Measurements from ENCODE around the gene COG6. TPM values are rescaled to one million over a fixed set of nuclear protein-coding genes. Genes with fewer than 3 reads are reported as not detected.

The COG6 gene
- total RNA-seq, 2 experiments from 2014 or later = 13.8 to 16.0 TPM

DNA sequence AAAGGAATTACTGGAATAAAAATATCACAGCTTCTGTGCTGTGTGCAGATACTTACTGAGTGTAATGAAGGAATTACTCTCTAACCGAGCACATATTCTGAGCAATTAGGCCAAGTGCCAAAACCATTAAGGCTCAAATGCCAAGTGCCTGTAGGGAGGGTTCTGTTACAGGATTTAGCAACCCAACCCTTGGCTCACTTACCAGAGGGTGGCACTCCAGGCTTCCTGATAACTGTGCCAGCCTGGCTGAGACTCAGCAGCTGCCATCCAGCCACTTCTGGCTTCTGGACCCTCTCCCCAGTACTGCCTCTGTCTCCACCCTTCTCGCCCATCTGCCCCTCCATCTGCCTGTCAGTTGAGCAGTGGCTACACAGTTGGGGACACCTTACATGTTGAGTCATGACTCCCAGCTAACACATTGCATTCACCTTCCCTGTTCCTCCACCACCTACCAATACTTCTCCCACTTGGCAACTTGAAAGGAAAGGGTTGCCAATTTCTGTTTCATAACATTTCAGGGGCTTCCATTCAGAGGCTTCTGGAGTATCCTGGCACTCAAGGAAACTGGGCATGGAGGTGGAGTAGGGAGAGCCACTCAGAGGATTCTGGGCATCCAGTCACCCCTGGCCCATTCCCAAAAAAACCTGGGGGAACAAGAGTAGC lies 110.5 kb downstream of the COG6 start:
- Mint-ChIP-seq H3K9me3 (peaks cover 2% of the 10 kb centered on the region), H3K4me1 (ENCODE audit: low read depth) (peaks cover 6% of the 10 kb centered on the region), H3K27ac (no peak overlapping the region), H3K4me3 (no peak overlapping the region), H3K36me3 (ENCODE audit: low read depth) (no peaks in the 10 kb centered on the region), H3K27me3 (no peaks in the 10 kb centered on the region)
- Histone ChIP-seq H3K9me3 (ENCODE audit: control insufficient read depth in 1 of 2, insufficient read depth in 1 of 2, low read length in 2 of 2) (no peaks in the 10 kb centered on the region), H3K36me3 (ENCODE audit: insufficient read depth, low read length) (no peaks in the 10 kb centered on the region), H3K4me1 (ENCODE audit: insufficient read depth, low read length) (peaks cover 4% of the 10 kb centered on the region), H3K27ac (ENCODE audit: low read depth in 1 of 2, low read length in 2 of 2) (no peak overlapping the region), H3K4me3 (ENCODE audit: low read length) (no peak overlapping the region), H3K27me3 (ENCODE audit: control insufficient read depth in 1 of 2, insufficient read depth in 2 of 2, low read length in 2 of 2) (no peaks in the 10 kb centered on the region)
- ATAC-seq (ENCODE audit: poor library complexity) = no peak
- ChIA-PET POLR2A (no interaction called here), CTCF (interaction anchor here (0.6 kb wide), 1 partner anchor 1426 kb away, joined by 3 read pairs; no protein-coding TSS in a partner anchor)
- intact Hi-C loops (cut with DNase I, micrococcal nuclease) = no loop called here
- TF ChIP-seq, protein P1, sequence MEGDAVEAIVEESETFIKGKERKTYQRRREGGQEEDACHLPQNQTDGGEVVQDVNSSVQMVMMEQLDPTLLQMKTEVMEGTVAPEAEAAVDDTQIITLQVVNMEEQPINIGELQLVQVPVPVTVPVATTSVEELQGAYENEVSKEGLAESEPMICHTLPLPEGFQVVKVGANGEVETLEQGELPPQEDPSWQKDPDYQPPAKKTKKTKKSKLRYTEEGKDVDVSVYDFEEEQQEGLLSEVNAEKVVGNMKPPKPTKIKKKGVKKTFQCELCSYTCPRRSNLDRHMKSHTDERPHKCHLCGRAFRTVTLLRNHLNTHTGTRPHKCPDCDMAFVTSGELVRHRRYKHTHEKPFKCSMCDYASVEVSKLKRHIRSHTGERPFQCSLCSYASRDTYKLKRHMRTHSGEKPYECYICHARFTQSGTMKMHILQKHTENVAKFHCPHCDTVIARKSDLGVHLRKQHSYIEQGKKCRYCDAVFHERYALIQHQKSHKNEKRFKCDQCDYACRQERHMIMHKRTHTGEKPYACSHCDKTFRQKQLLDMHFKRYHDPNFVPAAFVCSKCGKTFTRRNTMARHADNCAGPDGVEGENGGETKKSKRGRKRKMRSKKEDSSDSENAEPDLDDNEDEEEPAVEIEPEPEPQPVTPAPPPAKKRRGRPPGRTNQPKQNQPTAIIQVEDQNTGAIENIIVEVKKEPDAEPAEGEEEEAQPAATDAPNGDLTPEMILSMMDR (IDR thresholded peaks at IDR 0.05) = no peak
- DNase-seq = peak in 4 of 14 experiments; percentile 4 to 37 (median 17)

DNA sequence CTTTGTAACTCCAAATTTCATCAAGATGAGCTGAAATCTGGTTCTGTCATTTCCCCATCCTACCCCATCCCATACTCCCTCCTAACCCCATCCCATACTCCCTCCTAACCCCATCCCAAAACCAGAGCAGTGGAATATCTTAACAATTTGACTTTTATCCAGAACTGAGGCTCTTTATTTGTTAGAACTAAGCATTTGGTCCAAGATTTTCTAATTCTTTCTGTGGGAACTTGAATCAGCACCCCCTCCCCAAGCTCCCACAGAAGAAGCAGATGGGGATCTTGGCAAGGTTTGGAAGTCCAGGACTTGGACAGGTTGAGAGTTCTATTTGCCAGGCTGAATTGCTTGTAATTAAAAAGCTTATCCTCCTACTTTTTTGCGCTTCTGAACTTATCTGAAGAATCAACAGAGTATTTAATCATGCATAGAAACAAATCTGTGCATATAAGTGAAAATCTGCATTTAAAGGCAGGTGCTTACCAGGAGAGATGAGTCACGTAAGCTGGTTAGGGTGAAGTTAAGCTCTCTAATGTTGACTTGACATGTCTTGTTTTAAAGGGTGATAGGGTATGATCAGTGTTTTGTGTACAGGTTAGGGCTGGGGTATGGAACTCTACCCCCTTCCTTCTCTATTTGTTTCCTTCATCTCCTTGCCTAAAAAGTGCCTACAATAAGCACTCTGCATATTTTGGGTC lies 111.1 kb downstream of the COG6 start:
- Histone ChIP-seq H3K4me3 (ENCODE audit: low read length) (no peak overlapping the region), H3K36me3 (ENCODE audit: insufficient read depth, low read length) (no peaks in the 10 kb centered on the region), H3K27me3 (ENCODE audit: control insufficient read depth in 1 of 2, insufficient read depth in 2 of 2, low read length in 2 of 2) (no peaks in the 10 kb centered on the region), H3K9me3 (ENCODE audit: control insufficient read depth in 1 of 2, insufficient read depth in 1 of 2, low read length in 2 of 2) (no peaks in the 10 kb centered on the region), H3K27ac (ENCODE audit: low read depth in 1 of 2, low read length in 2 of 2) (no peak overlapping the region), H3K4me1 (ENCODE audit: insufficient read depth, low read length) (peaks cover 4% of the 10 kb centered on the region)
- ATAC-seq (ENCODE audit: poor library complexity) = no peak
- Mint-ChIP-seq H3K27ac (no peak overlapping the region), H3K4me3 (no peak overlapping the region), H3K4me1 (ENCODE audit: low read depth) (peaks cover 6% of the 10 kb centered on the region), H3K36me3 (ENCODE audit: low read depth) (no peaks in the 10 kb centered on the region), H3K27me3 (no peaks in the 10 kb centered on the region), H3K9me3 (no peaks in the 10 kb centered on the region)
- ChIA-PET POLR2A (no interaction called here), CTCF (no interaction called here)
- no peak for DNase-seq
- intact Hi-C loops (cut with DNase I, micrococcal nuclease) = no loop called here
- TF ChIP-seq, protein P1 (IDR thresholded peaks at IDR 0.05) = no peak

DNA sequence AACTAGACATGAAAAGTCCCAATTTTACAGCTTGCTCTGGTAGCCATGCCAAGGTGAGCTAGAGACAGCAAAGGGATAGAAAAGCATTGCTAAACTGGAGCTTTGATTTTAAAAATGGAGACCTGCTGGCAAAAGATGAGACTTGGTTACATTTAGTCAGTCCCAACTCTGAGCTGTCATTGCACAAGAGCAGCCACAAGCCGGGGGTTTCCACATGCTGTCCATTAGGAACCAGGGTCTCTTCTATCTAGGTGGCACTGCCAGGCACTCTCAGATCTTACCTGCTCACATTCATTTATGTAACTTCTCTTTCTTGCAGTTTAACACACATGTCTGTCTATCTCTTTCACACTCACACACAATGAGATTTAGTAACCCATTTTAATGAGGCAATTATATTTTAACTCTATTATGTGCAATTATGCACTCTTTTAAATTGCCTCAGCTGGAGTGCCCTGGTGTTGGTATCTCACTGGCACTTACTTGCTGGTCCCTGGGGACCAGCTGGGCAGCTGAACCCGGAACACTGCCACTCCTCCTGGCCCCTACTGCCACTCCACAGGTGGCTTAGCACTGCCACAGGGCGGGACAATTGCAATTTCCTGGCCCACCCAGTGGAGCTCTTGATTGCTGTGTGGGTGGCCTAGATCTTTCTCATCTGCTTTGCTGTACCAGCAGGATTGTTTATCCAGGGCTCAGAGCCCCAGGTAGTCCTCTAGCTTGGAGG lies 112.5 kb downstream of the COG6 start:
- Histone ChIP-seq H3K4me1 (ENCODE audit: insufficient read depth, low read length) (peaks cover 4% of the 10 kb centered on the region), H3K27me3 (ENCODE audit: control insufficient read depth in 1 of 2, insufficient read depth in 2 of 2, low read length in 2 of 2) (no peaks in the 10 kb centered on the region), H3K27ac (ENCODE audit: low read depth in 1 of 2, low read length in 2 of 2) (no peak overlapping the region), H3K9me3 (ENCODE audit: control insufficient read depth in 1 of 2, insufficient read depth in 1 of 2, low read length in 2 of 2) (no peaks in the 10 kb centered on the region), H3K36me3 (ENCODE audit: insufficient read depth, low read length) (no peaks in the 10 kb centered on the region), H3K4me3 (ENCODE audit: low read length) (no peak overlapping the region)
- Mint-ChIP-seq H3K36me3 (ENCODE audit: low read depth) (no peaks in the 10 kb centered on the region), H3K27ac (no peak overlapping the region), H3K9me3 (no peaks in the 10 kb centered on the region), H3K27me3 (no peaks in the 10 kb centered on the region), H3K4me3 (no peak overlapping the region), H3K4me1 (ENCODE audit: low read depth) (peaks cover 6% of the 10 kb centered on the region)
- intact Hi-C loops (cut with DNase I, micrococcal nuclease) = no loop called here
- ChIA-PET POLR2A (no interaction called here), CTCF (no interaction called here)
- TF ChIP-seq, protein P1 (IDR thresholded peaks at IDR 0.05) = no peak
- no peak for ATAC-seq (ENCODE audit: poor library complexity)
- no peak for DNase-seq
